ENCODE data around the gene EMILIN3. TPM values are rescaled to one million over a fixed set of nuclear protein-coding genes. Genes with fewer than 3 reads are reported as not detected.

Gene EMILIN3
- total RNA-seq, 2 experiments from 2014 or later: not detected

DNA sequence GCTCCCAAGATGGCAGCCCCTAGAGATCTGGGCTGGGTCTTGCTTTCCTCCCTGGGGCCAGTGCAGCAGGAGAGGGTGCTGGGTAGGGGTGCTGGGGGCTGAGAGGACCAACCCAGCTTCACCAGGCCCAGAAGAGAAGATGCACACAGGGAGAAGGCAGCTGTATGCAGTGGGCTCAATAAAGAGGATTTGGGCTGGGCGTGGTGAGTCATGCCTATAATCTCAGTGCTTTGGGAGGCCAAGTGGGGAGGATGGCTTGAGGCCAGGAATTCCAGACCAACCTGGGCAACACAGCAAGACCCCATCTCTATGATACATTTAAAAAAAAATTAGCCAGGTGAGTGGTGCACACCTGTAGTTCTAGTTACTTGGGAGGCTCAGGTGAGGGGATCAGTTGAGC, 25.7 kb upstream of the EMILIN3 start:
- Histone ChIP-seq H4K20me1 (ENCODE audit: insufficient read depth, low read length) (no peaks in the 10 kb centered on the region), H3K36me3 (ENCODE audit: insufficient read depth, low read length) (no peaks in the 10 kb centered on the region), H2AFZ (ENCODE audit: low read length) (no peak overlapping the region), H3K4me1 (ENCODE audit: insufficient read depth, low read length, poor library complexity, severe bottlenecking) (no peaks in the 10 kb centered on the region), H3K9me3 (ENCODE audit: low read length) (no peaks in the 10 kb centered on the region), H3K4me2 (ENCODE audit: low read length) (no peak overlapping the region), H3K4me3 (ENCODE audit: low read depth, low read length, poor library complexity, severe bottlenecking) (no peak overlapping the region), H3K9me2 (ENCODE audit: insufficient read depth, low read length) (no peaks in the 10 kb centered on the region), H3K79me2 (ENCODE audit: insufficient read depth, low read depth, low read length) (no peaks in the 10 kb centered on the region), H3K27ac (ENCODE audit: low read depth, low read length, poor library complexity, severe bottlenecking) (no peak overlapping the region)
- no TSS peak for BruUV-seq (replicated peaks)
- ChIA-PET POLR2A (no interaction called here), CTCF (ENCODE audit: unreplicated experiment) (no interaction called here)
- intact Hi-C loops (cut with micrococcal nuclease; ENCODE audit: unreplicated experiment): no loop called here
- DNase-seq (ENCODE audit: low spot score): no peak
- TF ChIP-seq EZH2phosphoT487 (IDR thresholded peaks at IDR 0.05; ENCODE audit: borderline replicate concordance, low read depth, low read length): no peak
- TF ChIP-seq, protein P1, sequence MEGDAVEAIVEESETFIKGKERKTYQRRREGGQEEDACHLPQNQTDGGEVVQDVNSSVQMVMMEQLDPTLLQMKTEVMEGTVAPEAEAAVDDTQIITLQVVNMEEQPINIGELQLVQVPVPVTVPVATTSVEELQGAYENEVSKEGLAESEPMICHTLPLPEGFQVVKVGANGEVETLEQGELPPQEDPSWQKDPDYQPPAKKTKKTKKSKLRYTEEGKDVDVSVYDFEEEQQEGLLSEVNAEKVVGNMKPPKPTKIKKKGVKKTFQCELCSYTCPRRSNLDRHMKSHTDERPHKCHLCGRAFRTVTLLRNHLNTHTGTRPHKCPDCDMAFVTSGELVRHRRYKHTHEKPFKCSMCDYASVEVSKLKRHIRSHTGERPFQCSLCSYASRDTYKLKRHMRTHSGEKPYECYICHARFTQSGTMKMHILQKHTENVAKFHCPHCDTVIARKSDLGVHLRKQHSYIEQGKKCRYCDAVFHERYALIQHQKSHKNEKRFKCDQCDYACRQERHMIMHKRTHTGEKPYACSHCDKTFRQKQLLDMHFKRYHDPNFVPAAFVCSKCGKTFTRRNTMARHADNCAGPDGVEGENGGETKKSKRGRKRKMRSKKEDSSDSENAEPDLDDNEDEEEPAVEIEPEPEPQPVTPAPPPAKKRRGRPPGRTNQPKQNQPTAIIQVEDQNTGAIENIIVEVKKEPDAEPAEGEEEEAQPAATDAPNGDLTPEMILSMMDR (conservative IDR thresholded peaks at IDR 0.05; ENCODE audit: low read length): no peak

DNA sequence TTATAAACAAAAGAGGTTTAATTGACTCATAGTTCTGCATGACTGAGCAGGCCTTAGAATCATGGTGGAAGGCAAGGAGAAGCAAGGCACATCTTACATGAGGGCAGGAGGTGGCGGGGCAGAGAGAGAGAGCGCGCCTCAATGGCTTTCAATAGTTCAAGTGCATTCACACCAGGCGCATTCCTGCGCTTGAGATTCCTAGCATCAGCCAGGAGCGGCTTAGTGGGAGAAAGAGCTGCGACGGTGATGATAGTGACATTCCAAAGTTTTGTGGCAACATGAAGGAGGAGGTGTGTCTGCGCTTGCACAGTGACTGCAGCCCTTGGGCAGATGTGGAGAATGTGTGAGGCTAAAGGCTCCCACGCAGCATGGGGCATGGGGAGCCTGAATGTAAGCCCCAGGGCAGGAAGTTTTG, 25.0 kb upstream of the EMILIN3 start:
- ChIA-PET POLR2A (no interaction called here), CTCF (ENCODE audit: unreplicated experiment) (no interaction called here)
- H2AFZ ChIP-seq (ENCODE audit: low read length): no peak overlapping the region
- TF ChIP-seq, protein P1 (conservative IDR thresholded peaks at IDR 0.05; ENCODE audit: low read length): no peak
- TF ChIP-seq EZH2phosphoT487 (IDR thresholded peaks at IDR 0.05; ENCODE audit: borderline replicate concordance, low read depth, low read length): no peak
- H3K4me1 ChIP-seq (ENCODE audit: insufficient read depth, low read length, poor library complexity, severe bottlenecking): no peaks in the 10 kb centered on the region
- no peak overlapping the region for H3K4me2 ChIP-seq (ENCODE audit: low read length)
- H3K9me3 ChIP-seq (ENCODE audit: low read length): no peaks in the 10 kb centered on the region
- BruUV-seq (replicated peaks): no TSS peak
- intact Hi-C loops (cut with micrococcal nuclease; ENCODE audit: unreplicated experiment): no loop called here
- H3K9me2 ChIP-seq (ENCODE audit: insufficient read depth, low read length): no peaks in the 10 kb centered on the region
- no peaks in the 10 kb centered on the region for H3K79me2 ChIP-seq (ENCODE audit: insufficient read depth, low read depth, low read length)
- no peak overlapping the region for H3K27ac ChIP-seq (ENCODE audit: low read depth, low read length, poor library complexity, severe bottlenecking)
- H4K20me1 ChIP-seq (ENCODE audit: insufficient read depth, low read length): no peaks in the 10 kb centered on the region
- DNase-seq (ENCODE audit: low spot score): no peak
- H3K4me3 ChIP-seq (ENCODE audit: low read depth, low read length, poor library complexity, severe bottlenecking): no peak overlapping the region
- no peaks in the 10 kb centered on the region for H3K36me3 ChIP-seq (ENCODE audit: insufficient read depth, low read length)

- no peak for DNase-seq (ENCODE audit: low spot score)
- ChIA-PET POLR2A (no interaction called here), CTCF (ENCODE audit: unreplicated experiment) (no interaction called here)
- Histone ChIP-seq H3K9me3 (ENCODE audit: low read length) (no peaks in the 10 kb centered on the region), H3K4me2 (ENCODE audit: low read length) (no peak overlapping the region), H3K79me2 (ENCODE audit: insufficient read depth, low read depth, low read length) (no peaks in the 10 kb centered on the region), H2AFZ (ENCODE audit: low read length) (no peak overlapping the region), H3K27ac (ENCODE audit: low read depth, low read length, poor library complexity, severe bottlenecking) (no peak overlapping the region), H3K4me3 (ENCODE audit: low read depth, low read length, poor library complexity, severe bottlenecking) (no peak overlapping the region), H3K36me3 (ENCODE audit: insufficient read depth, low read length) (no peaks in the 10 kb centered on the region), H3K4me1 (ENCODE audit: insufficient read depth, low read length, poor library complexity, severe bottlenecking) (no peaks in the 10 kb centered on the region), H4K20me1 (ENCODE audit: insufficient read depth, low read length) (no peaks in the 10 kb centered on the region), H3K9me2 (ENCODE audit: insufficient read depth, low read length) (no peaks in the 10 kb centered on the region)
- no TSS peak for BruUV-seq (replicated peaks)
- intact Hi-C loops (cut with micrococcal nuclease; ENCODE audit: unreplicated experiment): no loop called here
- TF ChIP-seq, protein P1 (conservative IDR thresholded peaks at IDR 0.05; ENCODE audit: low read length): no peak
- TF ChIP-seq EZH2phosphoT487 (IDR thresholded peaks at IDR 0.05; ENCODE audit: borderline replicate concordance, low read depth, low read length): no peak
Measured at GRCh38 chr20:41390889-41391288, 24.3 kb upstream of the EMILIN3 start.
